Lung (tissue), 12 donors: ENCODE measurements around the gene ZKSCAN1. TPM values are rescaled to one million over a fixed set of nuclear protein-coding genes. Genes with fewer than 3 reads are reported as not detected.
A peak's percentile ranks its signal among the peaks of the same experiment; 100 is the strongest.

Source experiments
- ATAC-seq: fragments of 200-7000 bp; cut with Tn5 transposase; one replicate; pipeline ENCODE4 v1.9.1; 2020; ENCODE audit warnings: moderate number of reproducible peaks; ENCODE audit not compliant: insufficient read depth, low FRiP score
- DNase-seq, 3 donors: peaks; one replicate each; pipeline ENCODE4 v3.0.0-alpha.2; 2013 to 2017
- H3K27ac ChIP-seq, 2 donors: one replicate each; pipeline ENCODE4 v1.5.1; 2013; ENCODE audit warnings: mild to moderate bottlenecking in 2 of 2, moderate library complexity in 2 of 2, control low read depth in 1 of 2, inconsistent platforms in 1 of 2, low read depth in 1 of 2, low read length in 1 of 2
- H3K27me3 ChIP-seq, 3 donors: one replicate each; pipeline ENCODE4 v1.5.1; 2013; ENCODE audit warnings: low read length in 2 of 3; ENCODE audit not compliant: control insufficient read depth in 3 of 3, insufficient read depth in 3 of 3
- H3K36me3 ChIP-seq, 4 donors: one replicate each; pipeline ENCODE4 v1.5.1; 2013; ENCODE audit warnings: low read length in 4 of 4, mild to moderate bottlenecking in 1 of 4, moderate library complexity in 1 of 4; ENCODE audit not compliant: control insufficient read depth in 4 of 4, insufficient read depth in 4 of 4
- H3K4me1 ChIP-seq, 5 donors: one replicate each; pipeline ENCODE4 v1.5.1; 2013; ENCODE audit warnings: low read length in 5 of 5, mild to moderate bottlenecking in 2 of 5, moderate library complexity in 1 of 5; ENCODE audit not compliant: control insufficient read depth in 5 of 5, insufficient read depth in 5 of 5
- H3K4me3 ChIP-seq: one replicate; pipeline ENCODE4 v1.5.1; 2013; ENCODE audit warnings: mild to moderate bottlenecking, control low read depth, moderate library complexity
- H3K9ac ChIP-seq, 2 donors: one replicate each; pipeline ENCODE4 v1.5.1; 2013; ENCODE audit warnings: low read length in 2 of 2, control low read depth in 1 of 2; ENCODE audit not compliant: insufficient read depth in 1 of 2
- H3K9me3 ChIP-seq, 4 donors: one replicate each; pipeline ENCODE4 v1.5.1; 2013; ENCODE audit warnings: low read length in 3 of 4, mild to moderate bottlenecking in 1 of 4, moderate library complexity in 1 of 4; ENCODE audit not compliant: control insufficient read depth in 4 of 4, insufficient read depth in 3 of 4
- WGBS, 2 donors: extraction: QIAGEN DNeasy Blood & Tissue Kit; methylation state at CpG; one replicate each; pipeline ENCODE4 v1.1.7; 2013; 5-methylcytosine and 5-hydroxymethylcytosine counted together
- polyA plus RNA-seq, 2 donors: library from polyadenylated mRNA; stranded (reverse); fragments of 200-250 nt; gene quantifications; one replicate each; pipeline ENCODE4 v1.2.1, GENCODE V29; 2013
- total RNA-seq, 2 donors: library from RNA; depleted of rRNA in 1 of 2; stranded (reverse); fragments of >200 nt in 1 of 2; gene quantifications; one replicate each; pipeline ENCODE4 v1.2.1, GENCODE V29; 2014 to 2021
- TF ChIP-seq, protein P1 (sequence below): IDR thresholded peaks from 2 replicates; pipeline ENCODE4 v1.5.1; 2012; ENCODE audit warnings: mild to moderate bottlenecking; ENCODE audit errors: control extremely low read depth, extremely low read depth
- donor health status: control.
- donor health status: control.
- donor health status: Bipolar disorder and iron deficiency.
- donor health status: healthy.
- donor health status: DM: yes; HTN: yes; CAD: no.

Gene ZKSCAN1
- total and polyA plus RNA-seq, 4 donors: 8.2 to 54.0 (median 29.6) TPM

DNA sequence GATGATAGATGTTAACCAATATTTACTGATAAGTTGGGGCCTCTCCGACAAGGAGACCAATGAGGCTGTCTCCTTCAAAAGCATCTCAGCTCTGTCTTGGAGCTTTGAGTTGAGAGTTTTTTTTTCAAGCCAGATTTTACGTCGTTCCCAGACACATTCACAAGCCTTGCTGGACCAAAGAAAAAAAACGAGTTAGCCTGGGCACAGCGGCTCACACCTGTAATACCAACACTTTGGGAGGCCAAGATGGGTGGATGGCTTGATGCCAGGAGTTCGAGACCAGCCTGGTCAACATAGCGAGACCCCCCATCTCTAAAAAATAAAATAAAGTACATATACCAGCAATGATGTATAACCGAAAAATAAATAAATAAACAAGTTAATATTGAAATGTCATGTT, 20.6 kb upstream of the ZKSCAN1 start:
- no peaks in the 10 kb centered on the region for H3K9me3 ChIP-seq
- no peaks in the 10 kb centered on the region for H3K27me3 ChIP-seq
- no peak overlapping the region for H3K4me3 ChIP-seq
- peaks cover 0 to 14% (median 0%) of the 10 kb centered on the region in 5 donors for H3K4me1 ChIP-seq
- TF ChIP-seq, protein P1, sequence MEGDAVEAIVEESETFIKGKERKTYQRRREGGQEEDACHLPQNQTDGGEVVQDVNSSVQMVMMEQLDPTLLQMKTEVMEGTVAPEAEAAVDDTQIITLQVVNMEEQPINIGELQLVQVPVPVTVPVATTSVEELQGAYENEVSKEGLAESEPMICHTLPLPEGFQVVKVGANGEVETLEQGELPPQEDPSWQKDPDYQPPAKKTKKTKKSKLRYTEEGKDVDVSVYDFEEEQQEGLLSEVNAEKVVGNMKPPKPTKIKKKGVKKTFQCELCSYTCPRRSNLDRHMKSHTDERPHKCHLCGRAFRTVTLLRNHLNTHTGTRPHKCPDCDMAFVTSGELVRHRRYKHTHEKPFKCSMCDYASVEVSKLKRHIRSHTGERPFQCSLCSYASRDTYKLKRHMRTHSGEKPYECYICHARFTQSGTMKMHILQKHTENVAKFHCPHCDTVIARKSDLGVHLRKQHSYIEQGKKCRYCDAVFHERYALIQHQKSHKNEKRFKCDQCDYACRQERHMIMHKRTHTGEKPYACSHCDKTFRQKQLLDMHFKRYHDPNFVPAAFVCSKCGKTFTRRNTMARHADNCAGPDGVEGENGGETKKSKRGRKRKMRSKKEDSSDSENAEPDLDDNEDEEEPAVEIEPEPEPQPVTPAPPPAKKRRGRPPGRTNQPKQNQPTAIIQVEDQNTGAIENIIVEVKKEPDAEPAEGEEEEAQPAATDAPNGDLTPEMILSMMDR: no peak
- WGBS, 2 donors: 75 to 92% methylated on average over 8 of the region's 8 CpGs
- ATAC-seq (no peak), DNase-seq (no peak)
- H3K9ac ChIP-seq: no peak overlapping the region
- no peaks in the 10 kb centered on the region for H3K36me3 ChIP-seq
- H3K27ac ChIP-seq: no peak overlapping the region

DNA sequence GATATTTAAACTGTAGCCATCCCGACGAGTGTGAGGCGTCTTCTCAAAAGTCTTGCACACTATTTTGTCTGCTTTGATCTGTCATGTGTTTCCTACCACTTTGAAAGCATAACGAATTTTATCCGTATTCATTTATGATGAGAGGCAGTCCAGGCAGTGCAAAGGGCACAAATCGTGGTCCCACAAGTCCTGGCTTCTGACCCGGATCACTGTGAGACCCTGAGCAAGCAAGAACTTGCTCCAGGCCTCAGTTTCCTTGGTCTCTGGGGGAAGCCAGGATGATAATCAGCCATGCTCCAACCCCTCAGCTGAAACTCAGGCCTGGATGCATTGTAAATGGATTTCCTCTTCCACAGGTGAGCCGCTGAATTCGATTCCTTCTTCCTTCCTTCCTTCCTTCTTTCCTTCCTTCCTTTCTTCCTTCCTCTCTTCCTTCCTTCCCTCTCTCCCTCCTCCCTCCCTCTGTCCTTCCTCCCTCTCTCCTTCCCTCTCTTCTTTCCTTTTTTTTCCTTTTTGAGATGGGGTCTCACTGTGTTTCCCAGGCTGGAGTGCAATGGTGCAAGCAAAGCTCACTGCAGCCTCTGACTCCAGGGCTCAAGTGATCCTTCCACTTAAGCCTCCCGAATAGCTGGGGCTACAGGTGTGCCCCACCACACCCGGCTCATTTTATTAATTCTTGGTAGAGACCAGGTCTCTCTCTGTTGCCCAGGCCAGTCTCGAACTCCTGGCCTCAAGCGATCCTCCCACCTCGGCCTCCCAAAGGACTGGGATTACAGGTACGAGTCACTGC, 18.4 kb upstream of the ZKSCAN1 start:
- no peaks in the 10 kb centered on the region for H3K27me3 ChIP-seq
- H3K27ac ChIP-seq: peak overlapping the region; percentile 84 to 93
- H3K36me3 ChIP-seq: no peaks in the 10 kb centered on the region
- WGBS, 2 donors: 54 to 60% methylated on average over 15 of the region's 15 CpGs
- no peaks in the 10 kb centered on the region for H3K9me3 ChIP-seq
- DNase-seq (no peak), ATAC-seq (no peak)
- TF ChIP-seq, protein P1: no peak
- peak overlapping the region; percentile 53 for H3K4me3 ChIP-seq
- H3K9ac ChIP-seq: peak overlapping the region; percentile 26 to 69
- peaks cover 0 to 14% (median 0%) of the 10 kb centered on the region in 5 donors for H3K4me1 ChIP-seq

DNA sequence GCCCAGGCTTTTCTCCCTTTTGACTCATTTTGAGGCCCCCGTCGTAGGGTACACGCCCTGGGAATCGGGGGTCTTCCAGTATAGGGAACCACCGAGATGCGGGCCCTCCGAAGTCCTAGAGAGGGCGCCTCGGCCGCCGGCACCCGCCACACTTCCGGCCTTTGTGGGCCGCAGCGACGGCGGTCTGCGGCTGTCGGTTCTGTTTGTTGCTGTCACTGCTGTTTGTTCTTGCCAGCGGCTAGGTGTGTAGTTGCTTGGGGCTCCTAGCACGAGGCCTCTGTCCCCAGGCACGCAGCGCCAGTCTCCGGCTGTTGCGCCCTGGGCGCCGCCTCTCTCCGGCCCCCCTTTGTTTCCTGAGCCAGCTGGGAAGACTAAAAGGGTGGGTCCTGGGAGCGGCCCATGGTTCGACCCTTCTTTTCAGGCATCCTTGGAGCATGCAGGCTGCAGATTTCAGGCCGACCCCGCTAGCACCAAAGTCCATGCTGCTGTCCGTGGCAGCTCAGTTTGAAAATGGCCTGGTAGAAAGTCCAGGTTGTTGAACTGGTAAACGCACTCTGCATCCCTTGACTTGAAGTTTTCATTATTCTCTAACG, 17.8 kb upstream of the ZKSCAN1 start:
- TF ChIP-seq, protein P1: peak; percentile 3
- Histone ChIP-seq H3K27ac (peak overlapping the region; percentile 84 to 93), H3K9me3 (no peaks in the 10 kb centered on the region), H3K4me3 (peak overlapping the region; percentile 53), H3K9ac (peak overlapping the region; percentile 59 to 69), H3K36me3 (no peaks in the 10 kb centered on the region), H3K4me1 (peaks cover 0 to 14% (median 0%) of the 10 kb centered on the region in 5 donors), H3K27me3 (no peaks in the 10 kb centered on the region)
- WGBS, 2 donors: 4 to 7% methylated on average over 35 of the region's 35 CpGs
- DNase-seq (peak; percentile 65 to 74 (median 69)), ATAC-seq (peak; percentile 32)
